Airway epithelial cell (primary cell): ENCODE data around the gene CYP26A1. TPM values are rescaled to one million over a fixed set of nuclear protein-coding genes. Genes with fewer than 3 reads are reported as not detected.

ENCODE experiments used
- total RNA-seq: library from RNA; depleted of rRNA; stranded (reverse); fragments of >200 nt; gene quantifications from 2 replicates; pipeline ENCODE4 v1.2.3, GENCODE V29; 2015

The CYP26A1 gene, protein sequence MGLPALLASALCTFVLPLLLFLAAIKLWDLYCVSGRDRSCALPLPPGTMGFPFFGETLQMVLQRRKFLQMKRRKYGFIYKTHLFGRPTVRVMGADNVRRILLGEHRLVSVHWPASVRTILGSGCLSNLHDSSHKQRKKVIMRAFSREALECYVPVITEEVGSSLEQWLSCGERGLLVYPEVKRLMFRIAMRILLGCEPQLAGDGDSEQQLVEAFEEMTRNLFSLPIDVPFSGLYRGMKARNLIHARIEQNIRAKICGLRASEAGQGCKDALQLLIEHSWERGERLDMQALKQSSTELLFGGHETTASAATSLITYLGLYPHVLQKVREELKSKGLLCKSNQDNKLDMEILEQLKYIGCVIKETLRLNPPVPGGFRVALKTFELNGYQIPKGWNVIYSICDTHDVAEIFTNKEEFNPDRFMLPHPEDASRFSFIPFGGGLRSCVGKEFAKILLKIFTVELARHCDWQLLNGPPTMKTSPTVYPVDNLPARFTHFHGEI
- not detected in 2 replicates for total RNA-seq

DNA sequence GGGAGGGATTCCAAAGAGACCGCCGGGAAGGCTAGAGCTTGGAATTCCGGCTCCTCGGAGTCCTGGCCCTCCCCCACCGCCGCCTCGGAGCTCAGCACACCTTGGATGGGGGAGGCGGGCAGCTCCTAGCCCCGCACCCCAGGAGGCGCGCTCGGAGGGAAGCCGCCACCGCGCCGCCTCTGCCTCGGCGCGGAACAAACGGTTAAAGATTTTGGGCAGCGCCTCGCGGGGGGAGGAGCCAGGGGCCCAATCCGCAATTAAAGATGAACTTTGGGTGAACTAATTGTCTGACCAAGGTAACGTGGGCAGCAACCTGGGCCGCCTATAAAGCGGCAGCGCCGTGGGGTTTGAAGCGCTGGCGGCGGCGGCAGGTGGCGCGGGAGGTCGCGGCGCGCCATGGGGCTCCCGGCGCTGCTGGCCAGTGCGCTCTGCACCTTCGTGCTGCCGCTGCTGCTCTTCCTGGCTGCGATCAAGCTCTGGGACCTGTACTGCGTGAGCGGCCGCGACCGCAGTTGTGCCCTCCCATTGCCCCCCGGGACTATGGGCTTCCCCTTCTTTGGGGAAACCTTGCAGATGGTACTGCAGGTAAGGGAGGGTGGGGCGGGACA is at the start of gene CYP26A1:
Gene CYP26A1 (plus strand): TSS at position 355 of the 608 bp plus-strand sequence. CDS start 42 bp downstream, at position 397.

DNA sequence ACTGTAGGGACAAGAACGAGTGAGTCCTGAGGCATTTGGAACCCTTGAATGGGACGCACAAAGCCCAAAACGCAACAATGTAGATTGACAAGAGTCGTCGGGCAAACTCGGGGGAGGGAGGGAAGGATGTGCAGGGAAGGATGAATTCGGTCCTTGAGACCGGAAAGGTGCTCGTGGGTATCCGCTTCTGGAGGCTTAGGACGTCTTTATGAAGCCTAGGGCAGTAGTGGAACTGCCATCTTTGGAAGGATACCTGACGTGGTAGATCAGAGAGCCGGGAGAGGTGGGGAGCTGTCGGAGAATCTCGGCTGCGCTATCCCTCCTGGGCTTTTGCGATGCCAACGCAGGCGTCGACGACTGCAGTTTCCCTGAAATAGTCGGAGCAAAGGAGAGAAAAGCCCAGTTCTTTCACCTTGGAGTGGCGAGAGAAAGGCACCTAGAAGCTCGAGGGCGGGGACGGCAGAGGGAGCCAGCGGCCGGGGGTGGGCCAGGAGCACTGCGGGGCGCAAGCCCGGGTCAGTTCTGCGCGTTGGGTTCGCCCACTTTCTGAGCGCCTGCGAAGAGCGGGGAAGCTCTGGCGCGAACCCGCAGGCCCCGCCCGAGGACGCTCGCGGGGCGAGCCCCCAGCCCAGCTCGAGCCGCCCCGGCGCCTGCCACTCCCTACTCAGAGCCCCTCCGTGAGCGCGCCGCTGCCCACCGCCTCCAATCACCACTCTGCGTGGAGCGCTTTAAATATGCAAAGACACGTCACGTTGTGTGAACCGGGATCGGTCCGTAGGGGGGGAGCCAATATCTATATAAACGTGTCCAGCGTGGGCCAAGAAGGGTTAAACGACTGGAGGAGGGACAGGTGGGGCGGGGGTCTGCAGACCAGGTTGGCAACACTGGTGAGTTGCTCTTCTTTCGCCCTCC is 13.5 kb upstream of the CYP26A1 start, which contains the start of gene CYP26C1:
Gene CYP26C1 (plus strand): TSS at position 824 of the 912 bp plus-strand sequence. CDS start 466 bp downstream, outside the sequence.

Other genes with a start within 250 kb of the CYP26A1 start
- 1.8 and 3.5 TPM in 2 replicates for gene EXOC6, start 225.4 kb upstream of the CYP26A1 start, total RNA-seq
- not detected in 2 replicates for gene CYP26C1, start 13.1 kb upstream of the CYP26A1 start, total RNA-seq